ENCODE measurements around the gene TNFSF11. TPM values are rescaled to one million over a fixed set of nuclear protein-coding genes. Genes with fewer than 3 reads are reported as not detected.

Gene TNFSF11
- total RNA-seq, 4 donors from 2014 or later, result 0.76 to 5.8 TPM; not detected in 2

GRCh38 chr13:42532561-42533335 is 41.2 kb upstream of the TNFSF11 start:
- no peak for DNase-seq

GRCh38 chr13:42533336-42533591 is 40.7 kb upstream of the TNFSF11 start:
- TF ChIP-seq POLR2A (IDR thresholded peaks at IDR 0.05) (no peak), CTCF (IDR thresholded peaks at IDR 0.05) (no peak)
- no peak for DNase-seq
- H3K27ac ChIP-seq, result no peak overlapping the region
- H3K4me1 ChIP-seq, result no peaks in the 10 kb centered on the region
- H3K9me3 ChIP-seq, result no peaks in the 10 kb centered on the region
- H3K4me3 ChIP-seq, result no peak overlapping the region
- H3K27me3 ChIP-seq, result no peaks in the 10 kb centered on the region
- no peaks in the 10 kb centered on the region for H3K36me3 ChIP-seq

More at GRCh38 chr13:42532561-42533335, 41.2 kb upstream of the TNFSF11 start:
- Histone ChIP-seq H3K36me3 (no peaks in the 10 kb centered on the region), H3K4me3 (no peak overlapping the region), H3K27ac (no peak overlapping the region), H3K4me1 (no peaks in the 10 kb centered on the region), H3K9me3 (no peaks in the 10 kb centered on the region), H3K27me3 (no peaks in the 10 kb centered on the region)
- TF ChIP-seq CTCF (IDR thresholded peaks at IDR 0.05) (no peak), POLR2A (IDR thresholded peaks at IDR 0.05) (no peak)

GRCh38 chr13:42534785-42535184 is 39.2 kb upstream of the TNFSF11 start:
- Histone ChIP-seq H3K4me3 (no peak overlapping the region), H3K9me3 (no peaks in the 10 kb centered on the region), H3K27me3 (no peaks in the 10 kb centered on the region), H3K27ac (no peak overlapping the region), H3K36me3 (no peaks in the 10 kb centered on the region), H3K4me1 (no peaks in the 10 kb centered on the region)
- no peak for DNase-seq
- TF ChIP-seq POLR2A (IDR thresholded peaks at IDR 0.05) (no peak), CTCF (IDR thresholded peaks at IDR 0.05) (no peak)

GRCh38 chr13:42538996-42539395 is 35.0 kb upstream of the TNFSF11 start:
- DNase-seq, result no peak
- Histone ChIP-seq H3K4me1 (no peaks in the 10 kb centered on the region), H3K27ac (no peak overlapping the region), H3K36me3 (no peaks in the 10 kb centered on the region), H3K27me3 (no peaks in the 10 kb centered on the region), H3K4me3 (no peak overlapping the region), H3K9me3 (no peaks in the 10 kb centered on the region)
- no peak for TF ChIP-seq POLR2A (IDR thresholded peaks at IDR 0.05)
- TF ChIP-seq CTCF (IDR thresholded peaks at IDR 0.05), result no peak

GRCh38 chr13:42539670-42540069 is 34.3 kb upstream of the TNFSF11 start:
- no peaks in the 10 kb centered on the region for H3K36me3 ChIP-seq
- TF ChIP-seq CTCF (IDR thresholded peaks at IDR 0.05) (no peak), POLR2A (IDR thresholded peaks at IDR 0.05) (no peak)
- no peaks in the 10 kb centered on the region for H3K27me3 ChIP-seq
- H3K4me1 ChIP-seq, result no peaks in the 10 kb centered on the region
- H3K27ac ChIP-seq, result no peak overlapping the region
- no peak for DNase-seq
- no peak overlapping the region for H3K4me3 ChIP-seq
- H3K9me3 ChIP-seq, result no peaks in the 10 kb centered on the region

Measured in Peyer's patch (tissue), 4 donors.